ENCODE measurements around the gene CSN2. TPM values are rescaled to one million over a fixed set of nuclear protein-coding genes. Genes with fewer than 3 reads are reported as not detected.

Gene CSN2
- polyA plus RNA-seq, 1 donor (not counting 4 experiments of a cell fraction or from before 2014, with no cell fraction given), result not detected

DNA sequence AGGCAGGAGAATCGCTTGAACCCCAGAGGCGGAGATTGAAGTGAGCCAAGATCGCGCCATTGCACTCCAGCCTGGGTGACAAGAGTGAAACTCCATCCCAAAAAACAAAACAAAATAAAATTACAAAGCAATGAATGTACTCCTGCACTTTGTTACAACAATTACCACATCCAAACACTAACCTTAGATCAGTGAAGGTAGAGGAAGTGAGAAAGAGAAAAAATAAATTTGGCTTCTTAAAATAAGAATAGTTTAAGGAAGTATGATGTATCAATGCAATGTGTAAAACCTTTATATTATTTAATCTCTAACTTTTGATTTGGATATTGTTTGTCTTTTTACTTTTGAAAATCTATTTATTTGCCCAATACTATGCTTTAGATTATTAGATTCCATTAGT lies 56.3 kb downstream of the CSN2 start:
- Histone ChIP-seq H4K20me1 (ENCODE audit: control insufficient read depth, extremely low read depth, insufficient read depth, low read length) (no peaks in the 10 kb centered on the region), H3K4me2 (ENCODE audit: control insufficient read depth, extremely low read depth, insufficient read depth, low read depth, low read length) (no peak overlapping the region), H3K4me1 (ENCODE audit: control insufficient read depth, extremely low read depth, insufficient read depth, low read length) (no peaks in the 10 kb centered on the region), H2AFZ (ENCODE audit: control insufficient read depth, low read length) (no peak overlapping the region), H3K27ac (ENCODE audit: control insufficient read depth, insufficient read depth, low read length) (no peak overlapping the region), H3K9me1 (ENCODE audit: control insufficient read depth, extremely low read depth, insufficient read depth, low read length) (no peaks in the 10 kb centered on the region), H3K79me2 (ENCODE audit: control insufficient read depth, insufficient read depth, low read length) (no peaks in the 10 kb centered on the region), H3K27me3 (ENCODE audit: control insufficient read depth, extremely low read depth, insufficient read depth, low read length) (no peaks in the 10 kb centered on the region), H3K4me3 (ENCODE audit: control insufficient read depth in 2 of 3, extremely low read depth in 1 of 3, insufficient read depth in 2 of 3, low read depth in 1 of 3, low read length in 3 of 3) (no peak overlapping the region), H3K36me3 (ENCODE audit: control insufficient read depth in 2 of 2, extremely low read depth in 1 of 2, insufficient read depth in 2 of 2, low read length in 2 of 2) (no peaks in the 10 kb centered on the region), H3K9ac (ENCODE audit: control insufficient read depth, extremely low read depth, insufficient read depth, low read length) (no peak overlapping the region), H3K9me3 (ENCODE audit: control insufficient read depth, low read depth, low read length) (no peaks in the 10 kb centered on the region)
- dilution Hi-C loops (cut with MboI; ENCODE audit: extremely low pct_ligation_motif_present, low sequenced_read_pairs), result loop anchor here (10.0 kb wide), 1 partner anchor 486 kb away; the partner anchor contains the start of gene OPRPN
- FAIRE-seq, result no peak
- no peak for DNase-seq (ENCODE audit: low read depth, low spot score)
- TF ChIP-seq EZH2 (IDR thresholded peaks at IDR 0.05; ENCODE audit: low read length), result no peak
- TF ChIP-seq, protein P1, sequence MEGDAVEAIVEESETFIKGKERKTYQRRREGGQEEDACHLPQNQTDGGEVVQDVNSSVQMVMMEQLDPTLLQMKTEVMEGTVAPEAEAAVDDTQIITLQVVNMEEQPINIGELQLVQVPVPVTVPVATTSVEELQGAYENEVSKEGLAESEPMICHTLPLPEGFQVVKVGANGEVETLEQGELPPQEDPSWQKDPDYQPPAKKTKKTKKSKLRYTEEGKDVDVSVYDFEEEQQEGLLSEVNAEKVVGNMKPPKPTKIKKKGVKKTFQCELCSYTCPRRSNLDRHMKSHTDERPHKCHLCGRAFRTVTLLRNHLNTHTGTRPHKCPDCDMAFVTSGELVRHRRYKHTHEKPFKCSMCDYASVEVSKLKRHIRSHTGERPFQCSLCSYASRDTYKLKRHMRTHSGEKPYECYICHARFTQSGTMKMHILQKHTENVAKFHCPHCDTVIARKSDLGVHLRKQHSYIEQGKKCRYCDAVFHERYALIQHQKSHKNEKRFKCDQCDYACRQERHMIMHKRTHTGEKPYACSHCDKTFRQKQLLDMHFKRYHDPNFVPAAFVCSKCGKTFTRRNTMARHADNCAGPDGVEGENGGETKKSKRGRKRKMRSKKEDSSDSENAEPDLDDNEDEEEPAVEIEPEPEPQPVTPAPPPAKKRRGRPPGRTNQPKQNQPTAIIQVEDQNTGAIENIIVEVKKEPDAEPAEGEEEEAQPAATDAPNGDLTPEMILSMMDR (optimal IDR thresholded peaks at IDR 0.05 in 1 of 3, IDR thresholded peaks at IDR 0.05 in 1 of 3, conservative IDR thresholded peaks at IDR 0.05 in 1 of 3; ENCODE audit: extremely low read depth in 1 of 3, insufficient read depth in 2 of 3, low read length in 3 of 3), result no peak

DNA sequence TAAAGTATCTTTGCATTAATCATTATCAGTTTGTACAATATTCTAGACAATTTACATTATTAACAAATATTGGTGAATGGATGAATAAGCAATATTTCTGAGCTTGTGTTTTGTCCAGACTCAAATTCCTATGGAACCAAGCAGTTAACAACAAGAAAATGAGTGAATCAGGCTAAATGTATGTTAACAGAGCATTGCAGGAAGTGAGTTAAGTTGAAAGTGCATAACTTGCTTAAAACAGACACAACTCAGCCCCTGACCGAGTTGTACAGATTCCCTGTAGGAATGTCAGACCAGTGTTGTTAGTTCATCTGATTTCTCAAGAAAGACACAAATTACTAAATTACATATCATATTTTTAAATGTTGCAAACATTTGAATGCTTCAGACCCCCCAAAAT lies 58.4 kb downstream of the CSN2 start:
- FAIRE-seq (no peak), DNase-seq (ENCODE audit: low read depth, low spot score) (no peak)
- H3K36me3 ChIP-seq (ENCODE audit: control insufficient read depth in 2 of 2, extremely low read depth in 1 of 2, insufficient read depth in 2 of 2, low read length in 2 of 2), result no peaks in the 10 kb centered on the region
- no peak overlapping the region for H3K4me2 ChIP-seq (ENCODE audit: control insufficient read depth, extremely low read depth, insufficient read depth, low read depth, low read length)
- no peak overlapping the region for H3K4me3 ChIP-seq (ENCODE audit: control insufficient read depth in 2 of 3, extremely low read depth in 1 of 3, insufficient read depth in 2 of 3, low read depth in 1 of 3, low read length in 3 of 3)
- no peaks in the 10 kb centered on the region for H3K27me3 ChIP-seq (ENCODE audit: control insufficient read depth, extremely low read depth, insufficient read depth, low read length)
- dilution Hi-C loops (cut with MboI; ENCODE audit: extremely low pct_ligation_motif_present, low sequenced_read_pairs), result loop anchor here (10.0 kb wide), 1 partner anchor 488 kb away; the partner anchor contains the start of gene OPRPN
- no peaks in the 10 kb centered on the region for H4K20me1 ChIP-seq (ENCODE audit: control insufficient read depth, extremely low read depth, insufficient read depth, low read length)
- H3K4me1 ChIP-seq (ENCODE audit: control insufficient read depth, extremely low read depth, insufficient read depth, low read length), result no peaks in the 10 kb centered on the region
- no peaks in the 10 kb centered on the region for H3K79me2 ChIP-seq (ENCODE audit: control insufficient read depth, insufficient read depth, low read length)
- H3K9me1 ChIP-seq (ENCODE audit: control insufficient read depth, extremely low read depth, insufficient read depth, low read length), result no peaks in the 10 kb centered on the region
- TF ChIP-seq, protein P1 (optimal IDR thresholded peaks at IDR 0.05 in 1 of 3, IDR thresholded peaks at IDR 0.05 in 1 of 3, conservative IDR thresholded peaks at IDR 0.05 in 1 of 3; ENCODE audit: extremely low read depth in 1 of 3, insufficient read depth in 2 of 3, low read length in 3 of 3), result no peak
- no peak for TF ChIP-seq EZH2 (IDR thresholded peaks at IDR 0.05; ENCODE audit: low read length)
- H2AFZ ChIP-seq (ENCODE audit: control insufficient read depth, low read length), result no peak overlapping the region
- H3K9ac ChIP-seq (ENCODE audit: control insufficient read depth, extremely low read depth, insufficient read depth, low read length), result no peak overlapping the region
- no peak overlapping the region for H3K27ac ChIP-seq (ENCODE audit: control insufficient read depth, insufficient read depth, low read length)
- H3K9me3 ChIP-seq (ENCODE audit: control insufficient read depth, low read depth, low read length), result no peaks in the 10 kb centered on the region

Other genes with a start within 250 kb of the CSN2 start
- gene SULT1B1, start 205.1 kb downstream of the CSN2 start, polyA plus RNA-seq, result 0.28 to 0.57 TPM (median 0.39 TPM) in 3 replicates
- 1.2 to 4.6 TPM (median 4.5 TPM) in 3 replicates for gene SULT1E1, start 105.6 kb downstream of the CSN2 start, polyA plus RNA-seq
- gene CSN1S1, start 34.7 kb downstream of the CSN2 start, polyA plus RNA-seq, result not detected in 3 replicates
- gene STATH, start 30.2 kb upstream of the CSN2 start, polyA plus RNA-seq, result not detected in 3 replicates
- not detected in 3 replicates for gene HTN3, start 62.7 kb upstream of the CSN2 start, polyA plus RNA-seq
- gene HTN1, start 84.7 kb upstream of the CSN2 start, polyA plus RNA-seq, result not detected in 3 replicates
- not detected in 3 replicates for gene PRR27, start 188.5 kb upstream of the CSN2 start, polyA plus RNA-seq
- 0.15 TPM in 1 of 3 replicates, not detected in the others for gene ODAM, start 230.0 kb upstream of the CSN2 start, polyA plus RNA-seq

Measured in keratinocyte (primary cell).